HL-60 (cell line): ENCODE data around the gene COL28A1.

Experiments
- POLR2AphosphoS5 ChIP-seq: IDR thresholded peaks from 2 replicates; pipeline ENCODE4 v1.6.1; 2012; ENCODE audit warnings: low read depth
- REST ChIP-seq: IDR thresholded peaks from 2 replicates; pipeline ENCODE4 v1.6.1; 2012; ENCODE audit warnings: low read depth; ENCODE audit not compliant: insufficient replicate concordance
- TF ChIP-seq, protein P1 (sequence below): IDR thresholded peaks from one replicate; pipeline ENCODE4 v1.5.1; 2011; ENCODE audit warnings: low read length, control low read depth, inconsistent platforms; ENCODE audit not compliant: insufficient read depth

DNA sequence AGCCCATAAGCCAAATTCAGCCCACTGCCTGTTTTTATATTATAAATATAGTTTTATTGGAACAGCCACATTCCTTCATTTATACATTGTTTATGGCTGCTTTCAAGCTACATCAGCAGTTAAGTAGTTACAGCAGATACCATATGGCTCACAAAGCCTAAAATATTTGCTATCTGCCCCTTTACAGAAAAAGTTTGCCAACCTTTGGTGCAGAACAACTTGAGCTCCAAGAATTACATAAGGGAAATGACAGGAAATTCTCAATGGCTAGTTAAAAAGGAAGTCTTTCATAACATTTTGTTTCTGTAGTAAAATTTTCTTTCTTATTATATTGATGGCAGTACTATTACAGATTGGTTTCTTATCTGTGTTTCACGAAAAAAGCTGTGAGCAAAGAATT is 59.3 kb downstream of the COL28A1 start:
- TF ChIP-seq, protein P1, sequence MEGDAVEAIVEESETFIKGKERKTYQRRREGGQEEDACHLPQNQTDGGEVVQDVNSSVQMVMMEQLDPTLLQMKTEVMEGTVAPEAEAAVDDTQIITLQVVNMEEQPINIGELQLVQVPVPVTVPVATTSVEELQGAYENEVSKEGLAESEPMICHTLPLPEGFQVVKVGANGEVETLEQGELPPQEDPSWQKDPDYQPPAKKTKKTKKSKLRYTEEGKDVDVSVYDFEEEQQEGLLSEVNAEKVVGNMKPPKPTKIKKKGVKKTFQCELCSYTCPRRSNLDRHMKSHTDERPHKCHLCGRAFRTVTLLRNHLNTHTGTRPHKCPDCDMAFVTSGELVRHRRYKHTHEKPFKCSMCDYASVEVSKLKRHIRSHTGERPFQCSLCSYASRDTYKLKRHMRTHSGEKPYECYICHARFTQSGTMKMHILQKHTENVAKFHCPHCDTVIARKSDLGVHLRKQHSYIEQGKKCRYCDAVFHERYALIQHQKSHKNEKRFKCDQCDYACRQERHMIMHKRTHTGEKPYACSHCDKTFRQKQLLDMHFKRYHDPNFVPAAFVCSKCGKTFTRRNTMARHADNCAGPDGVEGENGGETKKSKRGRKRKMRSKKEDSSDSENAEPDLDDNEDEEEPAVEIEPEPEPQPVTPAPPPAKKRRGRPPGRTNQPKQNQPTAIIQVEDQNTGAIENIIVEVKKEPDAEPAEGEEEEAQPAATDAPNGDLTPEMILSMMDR, result no peak
- TF ChIP-seq POLR2AphosphoS5, result no peak
- no peak for TF ChIP-seq REST
